Measurements from ENCODE around the gene ZFPM1.
"Not testable (repeated sequence)": the region's sequence is repeated elsewhere in the genome, so short reads cannot be mapped to it uniquely, and the experiment has no call there.

The ZFPM1 gene

DNA sequence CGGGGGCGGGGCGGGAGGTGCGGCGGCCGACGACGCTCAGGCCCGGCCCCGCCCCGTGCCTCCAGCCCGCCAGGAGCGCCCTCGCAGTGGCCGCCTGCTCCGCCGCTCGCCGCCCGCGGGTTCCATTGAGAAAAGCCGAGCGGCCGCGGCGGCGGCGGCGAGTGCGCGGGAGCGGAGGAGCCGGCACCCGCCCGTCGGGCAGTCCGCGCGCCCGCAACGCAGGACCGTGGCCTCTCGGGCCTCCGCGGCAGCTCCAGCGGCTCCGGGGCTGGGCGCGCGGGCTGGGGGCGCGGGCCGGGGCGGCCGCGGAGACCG is at the start of gene ZFPM1:
TSS of gene ZFPM1 (plus strand) at position 64 of the 315 bp plus-strand sequence. CDS start 359 bp downstream, outside the sequence.
- no peak for DNase-seq (ENCODE audit: low read depth in 3 of 3)

DNA sequence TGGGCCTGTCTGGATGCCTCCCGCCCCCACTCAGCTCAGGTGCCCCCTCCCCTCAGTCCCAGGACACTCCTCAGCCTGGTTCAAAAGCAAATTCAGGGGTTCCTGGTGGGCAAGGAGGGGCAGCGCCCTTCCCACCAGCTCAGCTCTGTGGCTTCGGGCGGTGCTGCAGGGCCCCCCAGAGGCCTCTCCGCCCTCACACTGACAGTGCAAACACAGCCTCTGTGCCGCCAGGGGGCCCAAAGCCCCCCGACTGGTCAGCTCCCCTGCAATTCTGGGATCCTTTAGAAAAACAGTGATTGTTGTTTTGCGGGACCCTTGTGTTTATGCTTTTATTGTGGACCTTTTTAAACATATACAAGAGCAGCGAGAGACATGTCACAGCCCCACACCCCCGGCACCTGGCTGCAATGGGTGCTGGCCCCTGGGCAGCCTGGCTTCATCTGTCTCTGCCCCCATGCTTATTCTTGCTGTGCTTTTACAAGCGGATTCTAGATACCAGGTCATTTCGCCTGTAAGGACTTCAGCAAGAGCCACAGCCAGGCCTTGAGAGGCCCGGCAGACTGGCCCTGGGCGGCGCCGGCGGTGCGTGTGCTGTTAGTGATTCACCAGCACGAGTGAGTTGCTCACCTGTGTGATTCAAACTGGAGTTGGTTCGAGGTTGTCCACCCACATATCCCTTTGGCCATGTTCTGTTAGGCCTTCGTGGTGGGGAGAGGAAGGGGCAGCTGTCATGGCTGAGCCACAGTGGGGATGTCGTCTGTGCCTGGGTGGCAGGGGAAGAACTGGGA is 49.1 kb upstream of the ZFPM1 start:
- no peak for DNase-seq (ENCODE audit: low read depth in 3 of 3)

DNA sequence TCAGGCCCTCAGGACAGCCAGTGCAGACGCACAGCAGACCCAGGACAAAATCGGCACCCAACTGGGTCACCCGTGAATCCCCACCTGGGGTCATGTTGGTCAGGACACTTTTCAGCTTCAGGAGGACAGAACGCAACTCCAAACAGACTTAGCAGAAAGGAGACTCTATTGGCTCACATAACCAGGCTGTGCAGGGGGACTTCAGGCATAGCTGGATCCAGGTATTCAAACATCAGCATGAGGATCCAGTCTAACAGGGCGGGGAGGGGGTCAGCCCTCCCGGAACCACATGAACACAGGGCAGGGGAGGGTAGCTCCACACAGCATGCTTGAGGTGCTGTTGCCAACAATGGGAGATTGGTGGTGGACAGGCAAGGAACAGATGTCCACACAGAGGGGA is 48.3 kb upstream of the ZFPM1 start:
- DNase-seq (ENCODE audit: low read depth in 3 of 3): no peak

DNA sequence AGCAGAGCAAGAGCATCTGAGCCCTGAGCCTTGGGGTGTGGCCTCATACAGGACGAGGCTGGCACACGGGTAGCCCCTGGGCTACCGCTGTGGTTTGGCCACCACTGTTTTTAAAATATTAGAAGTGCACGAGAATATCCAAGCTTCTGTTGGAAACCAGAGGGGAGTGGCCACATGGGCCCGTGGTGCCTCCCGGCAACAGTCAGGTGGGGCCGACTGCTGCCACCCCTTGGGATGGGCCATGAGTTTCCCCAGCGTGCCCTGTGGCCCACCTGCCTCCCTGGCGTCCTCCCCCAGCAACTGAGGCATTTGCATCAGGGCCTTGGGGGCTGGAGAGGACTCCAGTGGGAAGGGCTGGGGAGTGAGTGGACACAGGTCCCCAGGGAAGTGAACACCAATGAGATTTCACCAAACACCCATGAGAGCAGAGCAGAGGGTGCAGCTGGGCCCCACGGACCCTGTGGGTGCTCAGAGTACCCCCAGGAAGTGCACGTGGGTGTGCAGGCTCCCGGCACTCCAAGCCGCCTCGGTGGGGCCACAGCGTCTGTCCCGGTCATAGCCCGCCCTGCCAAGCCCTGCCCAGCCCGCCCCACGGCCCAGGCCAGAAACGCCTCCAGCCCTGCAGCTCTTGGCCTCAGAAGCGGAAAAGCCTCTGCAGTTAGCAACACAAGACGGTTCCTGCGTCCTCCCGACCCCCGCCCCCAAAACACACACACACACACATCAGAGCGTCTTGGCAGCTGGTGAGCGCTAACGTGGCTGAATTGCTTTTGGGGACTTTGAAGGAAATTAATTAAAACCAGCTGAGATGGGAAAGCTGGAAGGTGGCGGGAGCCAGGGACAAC is 47.6 kb upstream of the ZFPM1 start:
- DNase-seq (ENCODE audit: low read depth in 3 of 3): no peak

DNA sequence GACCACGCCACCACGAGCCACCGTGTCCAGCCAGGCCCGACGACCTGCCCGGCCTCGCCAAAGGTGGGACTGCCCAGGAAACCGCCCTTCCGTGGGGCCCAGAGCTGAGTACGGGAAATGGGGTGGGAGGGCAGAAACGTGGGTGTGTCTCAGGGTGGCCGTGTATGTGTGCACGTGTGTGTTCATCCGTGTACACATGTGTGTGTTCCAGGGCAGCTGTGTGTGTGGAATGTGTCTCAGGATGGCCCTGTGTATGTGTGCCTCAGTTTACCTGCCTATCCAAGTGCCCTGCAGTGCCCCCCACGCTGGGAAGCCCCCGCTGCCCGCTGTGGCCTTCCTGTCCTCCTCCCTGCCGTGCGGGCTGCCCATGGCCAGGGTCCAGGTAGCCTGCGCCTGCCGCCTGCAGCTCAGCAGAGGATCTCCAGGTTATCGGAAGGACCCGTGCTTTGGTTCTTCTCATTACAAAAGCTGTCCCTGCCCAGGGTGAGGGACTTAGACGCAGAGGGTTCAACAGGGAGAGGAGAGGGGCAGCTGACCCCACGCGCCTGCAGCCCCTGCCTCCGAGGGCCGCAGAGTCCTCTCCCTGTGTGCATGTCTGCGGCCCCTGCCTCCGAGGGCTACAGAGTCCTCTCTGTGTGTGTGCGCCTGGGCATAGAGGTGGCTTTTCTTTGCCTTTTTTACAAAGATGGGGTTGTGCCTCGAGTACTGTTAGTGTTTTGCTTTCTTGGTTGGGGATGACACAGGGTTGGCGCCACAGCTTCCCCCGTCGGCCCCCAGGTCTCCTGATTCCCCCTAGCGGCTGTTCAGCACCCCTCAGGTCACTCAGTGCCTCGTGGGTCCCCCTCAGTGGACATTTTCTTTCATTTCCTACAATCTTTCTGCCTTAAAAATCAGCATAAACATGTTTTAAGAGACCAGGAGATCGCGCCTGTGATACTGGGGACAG is 46.7 kb upstream of the ZFPM1 start:
- DNase-seq (ENCODE audit: low read depth in 3 of 3): no peak

GRCh38 chr16:88407042-88407420 is 46.0 kb upstream of the ZFPM1 start:
- DNase-seq (ENCODE audit: low read depth in 3 of 3): no peak

GRCh38 chr16:88407807-88408206 is 45.3 kb upstream of the ZFPM1 start:
- no peak for DNase-seq (ENCODE audit: low read depth in 3 of 3)

DNA sequence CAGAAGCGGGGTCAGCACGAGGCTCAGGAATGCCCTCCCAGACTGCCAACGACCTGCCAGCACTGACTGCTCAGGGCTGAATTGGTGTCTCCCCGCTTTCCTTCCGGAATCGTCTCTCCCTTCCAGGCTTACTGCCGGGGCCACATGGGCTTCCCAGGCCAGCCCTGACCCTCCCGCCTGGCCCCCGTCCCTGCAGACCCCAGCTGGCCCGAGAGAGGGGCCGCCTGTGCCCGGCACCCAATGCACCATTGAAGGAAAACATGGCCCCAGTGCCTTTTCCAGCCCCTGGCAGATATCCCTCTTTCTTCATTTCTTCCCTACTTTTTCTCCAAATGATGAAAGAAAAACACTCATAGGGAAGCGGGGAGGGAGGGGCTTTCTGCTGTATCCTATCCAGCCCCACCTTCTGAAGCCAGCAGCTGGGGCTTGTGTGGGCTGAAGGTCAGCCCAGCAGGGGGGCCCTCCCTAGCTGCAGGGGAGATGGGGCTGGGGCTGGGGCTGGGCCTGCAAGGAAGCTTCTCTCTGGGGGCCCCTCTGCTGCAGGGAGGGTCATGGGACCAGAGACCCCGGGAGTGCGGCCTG is 44.4 kb upstream of the ZFPM1 start:
- DNase-seq (ENCODE audit: low read depth in 3 of 3): no peak

DNA sequence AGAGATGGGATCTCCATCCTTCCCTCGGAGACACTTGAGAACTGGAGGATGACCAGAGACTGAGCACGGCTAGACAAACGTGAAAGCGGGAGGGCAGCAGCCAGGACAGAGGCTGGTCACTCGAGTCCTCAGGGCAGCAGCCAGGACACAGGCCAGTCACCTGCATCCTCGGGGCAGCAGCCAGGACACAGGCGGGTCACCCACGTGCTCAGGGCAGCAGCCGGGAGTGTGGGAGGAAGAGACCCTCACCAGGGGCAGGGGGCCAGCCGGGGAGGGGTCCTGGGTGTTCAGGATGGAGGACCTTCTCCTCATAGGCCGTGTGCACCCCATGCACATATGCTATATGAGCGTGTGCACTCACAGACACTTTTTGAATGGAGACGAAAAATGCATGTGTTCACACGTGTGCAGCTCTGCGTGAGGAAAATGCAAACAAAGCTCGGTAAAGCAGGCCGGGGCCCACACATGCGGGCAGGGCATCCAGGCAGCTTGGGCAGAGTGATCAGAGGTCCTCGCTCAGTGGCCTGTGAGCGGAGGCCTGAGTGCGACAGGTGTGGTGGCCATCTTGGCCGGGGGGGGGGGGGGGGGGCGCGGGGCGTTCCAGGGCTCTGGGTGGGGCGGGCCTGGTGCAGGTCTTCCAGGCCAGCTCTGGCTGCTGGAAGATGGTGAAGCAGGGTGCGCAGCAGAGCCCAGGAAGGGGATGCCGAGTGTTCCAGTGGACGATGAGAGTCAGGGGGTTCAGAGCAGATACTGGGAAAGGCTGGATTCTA is 43.6 kb upstream of the ZFPM1 start:
- DNase-seq (ENCODE audit: low read depth in 3 of 3): no peak

GRCh38 chr16:88410297-88410968 is 42.6 kb upstream of the ZFPM1 start:
- not testable (repeated sequence) for DNase-seq (ENCODE audit: low read depth in 3 of 3)

- no peak for DNase-seq (ENCODE audit: low read depth in 3 of 3)
Observed at GRCh38 chr16:88411951-88412576, 41.0 kb upstream of the ZFPM1 start.

DNA sequence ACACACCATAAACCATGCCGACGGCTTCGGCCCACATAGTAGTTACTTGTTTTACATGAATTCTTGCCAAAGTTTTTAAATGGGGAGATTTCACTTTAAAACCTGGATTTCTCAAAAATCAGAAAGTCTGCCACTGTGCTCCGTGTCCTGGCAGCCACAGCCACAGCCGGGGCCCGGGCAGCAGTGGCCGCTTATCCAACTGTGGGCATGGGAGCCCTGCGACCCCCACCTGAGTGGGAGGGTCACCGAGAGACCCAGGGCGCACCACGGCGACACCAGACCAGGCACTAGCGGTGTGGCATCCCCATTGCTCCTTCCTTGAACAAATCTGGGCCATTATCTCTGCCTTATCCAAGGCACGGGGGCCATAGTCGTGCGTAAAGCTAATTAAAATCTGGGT is 40.3 kb upstream of the ZFPM1 start:
- DNase-seq (ENCODE audit: low read depth in 3 of 3): no peak

DNA sequence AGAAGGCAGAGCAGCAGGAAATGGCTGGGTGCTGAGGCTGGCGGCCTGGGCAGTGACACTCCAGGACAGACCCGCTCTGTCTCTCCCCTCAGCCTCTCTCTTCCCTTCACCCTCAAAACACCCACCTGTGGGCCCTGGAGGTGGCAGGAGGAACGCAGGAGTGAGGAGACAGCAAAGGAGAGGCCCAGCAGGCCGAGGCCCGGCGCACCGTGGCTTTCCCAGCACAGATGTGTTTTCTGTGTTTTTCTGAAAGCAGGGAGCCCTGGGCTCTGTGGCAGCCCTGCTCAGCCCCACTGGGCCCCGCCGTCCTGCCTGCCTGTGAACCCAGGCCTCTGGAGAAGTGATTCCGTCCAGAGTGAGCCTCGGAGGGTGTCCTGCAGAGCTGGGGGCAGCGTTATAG is 39.8 kb upstream of the ZFPM1 start:
- no peak for DNase-seq (ENCODE audit: low read depth in 3 of 3)

DNA sequence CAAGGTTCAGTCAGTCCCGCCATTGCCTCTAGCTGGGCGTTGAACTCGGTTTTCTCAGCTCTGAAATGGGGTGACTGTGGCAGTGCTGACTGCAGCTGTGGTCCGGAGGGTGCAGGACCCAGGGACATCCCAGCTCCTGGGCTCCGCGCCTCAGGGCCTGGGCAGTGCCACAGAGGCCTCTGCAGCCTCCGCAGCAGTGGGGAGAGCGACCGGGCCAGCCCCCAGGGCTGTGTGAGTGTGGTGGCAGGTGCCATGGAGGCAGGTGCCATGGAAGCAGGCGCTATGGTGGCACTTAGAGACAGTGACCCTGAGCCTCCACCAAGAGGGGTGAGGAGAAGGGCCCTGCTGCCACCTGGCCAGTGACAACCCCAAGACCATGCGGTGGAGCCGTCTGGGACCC is 39.4 kb upstream of the ZFPM1 start:
- DNase-seq (ENCODE audit: low read depth in 3 of 3): no peak

DNA sequence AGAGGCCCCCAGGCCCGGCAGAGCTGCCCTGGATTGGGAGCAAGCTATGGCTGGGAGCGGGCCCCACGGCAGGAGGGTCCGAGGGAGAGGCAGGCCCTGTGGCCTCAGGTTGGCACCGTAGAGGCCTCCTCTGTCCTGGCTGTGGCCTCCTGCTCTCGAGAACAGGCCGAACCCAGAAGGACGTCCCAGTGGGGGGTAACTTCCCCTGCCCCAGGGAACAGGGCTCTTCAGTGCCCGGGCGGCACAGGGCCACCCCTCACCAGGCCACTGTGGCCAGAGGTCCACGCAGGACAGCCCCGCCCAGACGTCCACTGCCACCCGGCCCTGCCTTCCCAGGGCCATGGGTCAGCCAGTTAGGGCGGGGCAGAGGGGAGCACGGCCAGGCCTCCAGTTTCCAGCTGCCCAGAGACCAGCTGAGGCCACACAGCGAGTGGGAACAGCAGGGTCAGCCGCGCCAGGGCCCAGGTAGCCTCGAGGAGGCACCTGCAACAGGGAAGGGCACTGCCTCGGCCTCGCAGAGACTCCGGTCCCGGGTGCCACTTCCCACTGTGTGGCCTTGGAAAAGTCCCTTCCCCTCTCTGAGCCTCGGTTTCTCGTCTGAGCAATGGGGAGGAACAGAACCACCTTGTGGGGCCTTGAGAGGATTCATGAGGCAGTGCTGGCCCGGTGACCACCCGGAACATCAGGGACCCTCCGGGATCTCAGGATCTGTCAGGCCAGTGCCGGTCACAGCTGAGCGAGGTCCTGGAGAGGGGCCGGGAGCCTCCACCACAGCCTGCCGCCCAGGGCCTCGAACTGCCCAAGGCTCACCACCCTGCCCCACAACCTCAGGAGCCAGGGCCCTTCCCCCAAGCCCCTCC is 38.3 kb upstream of the ZFPM1 start:
- DNase-seq (ENCODE audit: low read depth in 3 of 3): no peak

DNA sequence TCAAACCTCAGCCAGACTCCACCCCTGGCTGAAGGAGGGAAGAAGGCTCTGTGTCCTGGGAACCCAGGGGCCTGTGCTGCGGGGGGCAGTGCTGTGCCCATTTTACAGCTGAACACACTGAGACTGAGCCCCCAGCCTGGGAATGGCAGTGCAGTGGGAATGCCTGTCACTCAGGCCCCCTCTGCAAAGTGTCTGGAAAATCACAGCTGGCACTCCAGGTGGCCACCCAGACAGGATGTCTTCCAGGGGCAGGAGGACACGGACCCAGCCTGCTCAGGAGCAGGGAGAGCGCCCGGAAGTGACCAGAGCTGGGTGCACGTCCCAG is 37.7 kb upstream of the ZFPM1 start:
- DNase-seq (ENCODE audit: low read depth in 3 of 3): no peak

- DNase-seq (ENCODE audit: low read depth in 3 of 3): no peak
Observed at GRCh38 chr16:88415713-88416323, 37.3 kb upstream of the ZFPM1 start.

DNA sequence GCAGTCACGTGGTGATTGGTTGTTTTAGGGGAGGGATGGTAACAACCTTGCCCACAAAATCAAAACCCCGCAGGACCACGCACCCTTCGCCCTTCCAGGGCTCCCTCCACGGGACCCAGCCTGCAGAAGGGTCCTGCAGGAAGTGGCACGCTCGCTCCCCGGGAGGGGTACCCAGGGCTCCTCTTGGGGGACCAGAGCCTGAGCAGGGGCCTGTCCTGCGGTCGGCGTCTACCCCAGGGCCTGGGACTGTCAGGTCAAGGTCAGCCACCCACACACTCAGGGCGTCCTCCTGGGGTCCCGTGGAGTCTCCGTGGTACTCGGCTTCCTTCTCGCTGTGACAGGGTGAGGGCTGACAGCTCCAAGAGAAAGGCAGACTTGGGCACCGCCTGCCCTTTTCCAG is 36.4 kb upstream of the ZFPM1 start:
- DNase-seq (ENCODE audit: low read depth in 3 of 3): no peak

Measured in stimulated activated CD4-positive, alpha-beta T cell treated with anti-CD3 and anti-CD28 coated beads, TNF-alpha, amount 100 ng/mL, for 24 hours (primary cell).